Measurements from ENCODE around the gene APBB2. TPM values are rescaled to one million over a fixed set of nuclear protein-coding genes. Genes with fewer than 3 reads are reported as not detected.

The APBB2 gene
- total and polyA plus RNA-seq, 2 of the 8 experiments (the other 6 are each of a cell fraction or from before 2014, with no cell fraction given) = 58.7 to 59.4 TPM

DNA sequence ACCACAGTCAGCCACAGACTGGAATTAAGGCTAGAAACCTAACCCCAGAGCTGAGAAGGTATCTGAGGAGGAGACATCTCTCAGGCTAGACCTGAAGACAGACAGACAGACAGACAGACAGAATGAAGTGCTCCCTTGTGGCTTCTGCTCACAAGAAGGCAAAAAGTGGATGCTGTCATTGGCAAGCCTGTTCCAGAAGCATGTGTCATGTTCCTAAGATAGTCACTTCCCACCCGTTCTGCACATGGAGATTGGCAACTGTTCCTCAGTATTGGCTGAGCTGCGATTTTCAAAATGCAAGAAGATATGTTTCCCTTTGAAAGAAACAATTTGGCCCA, 298.2 kb downstream of the APBB2 start (continued):
- TF ChIP-seq CHD7 (IDR thresholded peaks at IDR 0.05; ENCODE audit: insufficient replicate concordance, low read length) (no peak), EZH2 (IDR thresholded peaks at IDR 0.05; ENCODE audit: low read depth, low read length, severe bottlenecking) (no peak), CHD1 (IDR thresholded peaks at IDR 0.05; ENCODE audit: low read depth, low read length) (no peak), TCF12 (IDR thresholded peaks at IDR 0.05; ENCODE audit: low read depth, low read length) (no peak)

All from H1 (cell line).